Measurements from ENCODE around the gene DLST. TPM values are rescaled to one million over a fixed set of nuclear protein-coding genes. Genes with fewer than 3 reads are reported as not detected.

DLST gene
- total and polyA plus RNA-seq, 3 donors from 2014 or later = 82.0 to 98.1 (median 82.8) TPM

DNA sequence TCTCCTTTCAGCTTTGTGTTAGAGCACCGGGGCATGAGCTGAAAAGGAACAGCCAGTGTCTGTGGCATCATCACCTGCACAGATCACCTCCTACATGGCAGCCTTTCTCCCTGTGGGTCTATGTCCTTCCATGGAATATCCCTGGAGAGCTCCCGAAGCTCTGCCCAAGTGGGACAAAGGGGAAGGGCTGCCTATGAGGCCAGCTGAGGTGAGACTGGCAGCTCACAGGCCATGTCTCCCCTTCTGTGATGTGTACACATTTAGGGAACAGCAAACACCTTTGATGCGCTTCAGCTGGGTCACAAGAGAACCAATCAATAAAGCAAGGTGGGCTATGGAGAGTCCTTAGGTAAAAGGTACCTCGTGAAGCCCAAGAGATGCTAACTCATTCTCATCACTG is 9.9 kb upstream of the DLST start:
- H3K27ac ChIP-seq = no peak overlapping the region
- no peaks in the 10 kb centered on the region for H3K36me3 ChIP-seq (ENCODE audit: low read depth, missing control alignments)
- TF ChIP-seq POLR2A (IDR thresholded peaks at IDR 0.05) = no peak
- TF ChIP-seq, protein P1, sequence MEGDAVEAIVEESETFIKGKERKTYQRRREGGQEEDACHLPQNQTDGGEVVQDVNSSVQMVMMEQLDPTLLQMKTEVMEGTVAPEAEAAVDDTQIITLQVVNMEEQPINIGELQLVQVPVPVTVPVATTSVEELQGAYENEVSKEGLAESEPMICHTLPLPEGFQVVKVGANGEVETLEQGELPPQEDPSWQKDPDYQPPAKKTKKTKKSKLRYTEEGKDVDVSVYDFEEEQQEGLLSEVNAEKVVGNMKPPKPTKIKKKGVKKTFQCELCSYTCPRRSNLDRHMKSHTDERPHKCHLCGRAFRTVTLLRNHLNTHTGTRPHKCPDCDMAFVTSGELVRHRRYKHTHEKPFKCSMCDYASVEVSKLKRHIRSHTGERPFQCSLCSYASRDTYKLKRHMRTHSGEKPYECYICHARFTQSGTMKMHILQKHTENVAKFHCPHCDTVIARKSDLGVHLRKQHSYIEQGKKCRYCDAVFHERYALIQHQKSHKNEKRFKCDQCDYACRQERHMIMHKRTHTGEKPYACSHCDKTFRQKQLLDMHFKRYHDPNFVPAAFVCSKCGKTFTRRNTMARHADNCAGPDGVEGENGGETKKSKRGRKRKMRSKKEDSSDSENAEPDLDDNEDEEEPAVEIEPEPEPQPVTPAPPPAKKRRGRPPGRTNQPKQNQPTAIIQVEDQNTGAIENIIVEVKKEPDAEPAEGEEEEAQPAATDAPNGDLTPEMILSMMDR (IDR thresholded peaks at IDR 0.05) = no peak
- 86 to 91% methylated on average over 2 to 4 of the region's 4 CpGs for WGBS, 2 donors
- no peak overlapping the region for H3K4me3 ChIP-seq
- intact Hi-C loops (cut with DNase I; ENCODE audit: low total_unique reads) = no loop called here
- DNase-seq = no peak
- H3K4me1 ChIP-seq = no peaks in the 10 kb centered on the region
- H3K27me3 ChIP-seq = no peaks in the 10 kb centered on the region
- no peaks in the 10 kb centered on the region for H3K9me3 ChIP-seq

DNA sequence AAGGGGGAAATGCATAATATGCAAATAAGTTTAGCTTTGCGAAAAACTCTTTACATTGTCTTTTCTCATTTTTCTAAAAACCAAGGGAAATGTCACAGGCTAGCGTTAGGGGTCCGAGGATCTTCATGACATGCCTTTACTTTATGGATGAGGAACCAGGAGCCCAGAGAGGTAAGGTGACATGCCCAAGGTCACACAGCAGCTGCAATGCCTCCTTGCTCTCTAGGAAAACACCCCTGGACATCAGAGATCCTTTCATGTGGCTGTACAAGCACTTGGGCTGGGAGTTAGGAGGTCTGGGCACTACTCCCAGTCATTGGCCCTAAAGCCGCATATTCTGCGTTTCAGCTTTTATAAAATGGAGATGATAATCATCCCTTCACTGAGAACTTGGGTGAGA is 6.5 kb upstream of the DLST start:
- no peak for DNase-seq
- 94 to 98% methylated on average over 5 of the region's 5 CpGs for WGBS, 2 donors
- H3K9me3 ChIP-seq = no peaks in the 10 kb centered on the region
- H3K27ac ChIP-seq = no peak overlapping the region
- H3K27me3 ChIP-seq = no peaks in the 10 kb centered on the region
- TF ChIP-seq, protein P1 (IDR thresholded peaks at IDR 0.05) = no peak
- no peak for TF ChIP-seq POLR2A (IDR thresholded peaks at IDR 0.05)
- no peaks in the 10 kb centered on the region for H3K36me3 ChIP-seq (ENCODE audit: low read depth, missing control alignments)
- intact Hi-C loops (cut with DNase I; ENCODE audit: low total_unique reads) = no loop called here
- no peak overlapping the region for H3K4me3 ChIP-seq
- no peaks in the 10 kb centered on the region for H3K4me1 ChIP-seq

DNA sequence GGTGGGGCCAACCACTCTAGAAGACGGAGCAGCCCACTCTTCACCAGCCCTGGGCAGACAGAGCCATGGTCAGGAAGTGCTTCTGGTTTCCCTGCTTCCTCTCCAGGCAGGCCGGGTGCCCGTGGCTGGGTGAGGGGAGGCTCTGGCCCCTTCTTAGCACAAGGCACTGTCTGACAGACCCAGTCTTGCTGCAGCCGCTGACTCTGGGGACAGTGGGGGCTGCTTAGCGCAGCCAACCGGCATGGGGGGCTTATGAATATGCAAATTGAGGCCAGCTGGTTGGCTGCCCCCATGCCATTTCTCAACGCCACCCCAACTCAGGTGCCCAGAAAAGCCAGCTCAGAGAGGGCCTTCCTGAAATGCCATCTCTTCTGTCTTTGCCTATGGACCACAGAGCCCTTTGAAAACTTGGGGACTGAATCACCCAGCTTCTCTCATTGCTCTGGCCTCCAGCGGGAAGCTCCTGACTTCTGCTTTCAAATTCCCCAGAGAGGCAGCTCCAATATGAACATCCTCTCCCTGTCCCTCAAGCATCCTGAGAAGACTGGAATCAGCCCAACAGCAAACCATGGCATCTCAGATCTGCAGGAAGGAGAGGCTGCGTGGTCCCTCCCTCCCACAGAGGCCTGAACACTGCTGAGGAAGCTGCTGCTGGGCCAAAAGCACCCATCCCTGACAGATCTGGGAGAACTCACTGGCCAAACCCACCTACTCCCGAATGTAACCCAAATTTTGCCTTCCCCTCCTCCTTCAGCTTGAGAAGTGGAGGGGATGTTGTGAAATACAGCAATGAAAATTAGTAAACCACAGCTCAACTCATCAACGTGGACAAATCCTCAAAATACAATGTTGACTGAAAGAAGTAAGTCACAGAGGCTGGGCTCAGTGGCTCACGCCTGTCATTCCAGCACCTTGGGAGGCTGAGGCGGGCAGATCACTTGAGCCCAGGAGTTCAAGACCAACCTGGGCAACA is 5.5 kb upstream of the DLST start, which contains the start of gene PROX2:
TSS of gene PROX2 (minus strand) at position 205 of the 973 bp plus-strand sequence. CDS start 12,311 bp downstream, outside the sequence.
- H3K9me3 ChIP-seq = no peaks in the 10 kb centered on the region
- no peaks in the 10 kb centered on the region for H3K36me3 ChIP-seq (ENCODE audit: low read depth, missing control alignments)
- H3K4me1 ChIP-seq = no peaks in the 10 kb centered on the region
- no peaks in the 10 kb centered on the region for H3K27me3 ChIP-seq
- H3K27ac ChIP-seq = no peak within 1 kb of the TSS
- H3K4me3 ChIP-seq = no peak within 1 kb of the TSS
- TF ChIP-seq, protein P1 (IDR thresholded peaks at IDR 0.05) = no peak
- no peak for TF ChIP-seq POLR2A (IDR thresholded peaks at IDR 0.05)
- DNase-seq = no peak
- 69 to 77% methylated on average over 9 to 13 of the region's 13 CpGs for WGBS, 2 donors
- intact Hi-C loops (cut with DNase I; ENCODE audit: low total_unique reads) = no loop called here

GRCh38 chr14:74879427-74880182 is 2.1 kb upstream of the DLST start:
- intact Hi-C loops (cut with DNase I; ENCODE audit: low total_unique reads) = no loop called here

More at GRCh38 chr14:74879427-74880182, 2.1 kb upstream of the DLST start:
- Histone ChIP-seq H3K27me3 (no peaks in the 10 kb centered on the region), H3K27ac (no peak overlapping the region), H3K4me3 (no peak overlapping the region), H3K9me3 (no peaks in the 10 kb centered on the region), H3K4me1 (peaks cover 20% of the 10 kb centered on the region), H3K36me3 (ENCODE audit: low read depth, missing control alignments) (no peaks in the 10 kb centered on the region)
- WGBS, 2 donors = 60 to 69% methylated on average over 3 of the region's 3 CpGs
- no peak for DNase-seq
- TF ChIP-seq, protein P1 (IDR thresholded peaks at IDR 0.05) = no peak
- TF ChIP-seq POLR2A (IDR thresholded peaks at IDR 0.05) = no peak
